CD4-positive, alpha-beta T cell treated with Interleukin-1 beta for 1 hour (primary cell): Measurements from ENCODE around the gene SLC35A3.
"Not testable (repeated sequence)": the region's sequence is repeated elsewhere in the genome, so short reads cannot be mapped to it uniquely, and the experiment has no call there.

ENCODE experiments used
- DNase-seq, 2 donors: peaks; one replicate each; pipeline ENCODE4 v3.0.0-alpha.2; 2020 to 2022

SLC35A3 gene

GRCh38 chr1:100036718-100037655 is 67.2 kb downstream of the SLC35A3 start:
- DNase-seq: no peak

DNA sequence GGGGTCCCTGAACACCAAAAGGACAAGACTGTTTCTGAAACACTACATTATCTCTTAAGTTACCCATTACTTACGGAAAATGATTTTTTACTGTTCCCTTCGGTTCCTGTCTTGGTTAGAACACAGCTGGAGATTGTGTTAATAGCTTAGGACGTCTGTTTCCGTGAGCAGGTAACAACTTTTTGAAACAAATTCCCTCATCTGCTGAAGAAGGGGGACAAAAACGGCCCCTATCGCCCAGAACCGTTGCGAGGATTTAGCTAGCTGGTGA is 67.8 kb downstream of the SLC35A3 start:
- DNase-seq: no peak

- peak; percentile 90 for DNase-seq
Measured at GRCh38 chr1:100037927-100038659, 68.3 kb downstream of the SLC35A3 start.

- peak; percentile 79 to 82 for DNase-seq
Measured at GRCh38 chr1:100038660-100039287, 69.0 kb downstream of the SLC35A3 start.

GRCh38 chr1:100039591-100039990 is 69.8 kb downstream of the SLC35A3 start:
- DNase-seq: no peak

GRCh38 chr1:100045206-100045605 is 75.4 kb downstream of the SLC35A3 start:
- DNase-seq: no peak

DNA sequence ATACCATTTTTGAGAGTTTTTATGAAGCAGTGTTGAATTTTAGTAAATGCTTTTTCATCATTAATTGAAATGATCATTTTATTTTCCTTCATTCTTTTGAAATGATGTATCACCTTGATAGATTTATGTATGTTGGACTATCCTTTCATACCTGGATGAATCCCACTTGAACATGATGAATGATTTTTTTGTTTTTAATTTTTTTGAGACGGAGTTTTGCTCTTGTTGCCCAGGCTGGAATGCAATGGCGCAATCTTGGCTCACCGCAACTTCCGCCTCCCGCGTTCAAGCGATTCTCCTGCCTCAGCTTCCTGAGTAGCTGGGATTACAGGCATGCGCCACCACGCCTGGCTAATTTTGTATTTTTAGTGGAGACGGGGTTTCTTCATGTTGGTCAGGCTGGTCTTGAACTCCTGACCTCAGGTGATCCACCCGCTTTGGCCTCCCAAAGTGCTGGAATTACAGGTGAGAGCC is 77.5 kb downstream of the SLC35A3 start:
- DNase-seq: not testable (repeated sequence)

DNA sequence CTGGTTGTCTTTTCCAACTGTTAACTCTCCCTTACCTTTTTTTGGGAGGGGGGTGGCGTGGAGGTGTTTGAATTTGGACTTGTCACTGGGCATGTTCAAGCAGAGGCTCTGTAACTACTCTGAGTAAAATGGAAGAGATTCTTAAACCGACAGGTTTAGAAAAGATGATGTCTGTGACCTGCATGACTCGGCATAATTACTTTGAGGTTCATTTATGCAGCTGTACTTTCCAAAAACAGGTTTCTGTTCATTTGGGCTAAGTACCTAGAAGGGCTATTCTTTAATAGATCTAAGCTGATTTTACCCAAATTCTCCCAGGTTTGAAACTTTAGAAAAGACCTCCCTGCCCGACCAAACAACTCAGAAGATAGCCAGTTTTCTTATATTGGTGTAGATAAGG is 80.3 kb downstream of the SLC35A3 start:
- DNase-seq: no peak

DNA sequence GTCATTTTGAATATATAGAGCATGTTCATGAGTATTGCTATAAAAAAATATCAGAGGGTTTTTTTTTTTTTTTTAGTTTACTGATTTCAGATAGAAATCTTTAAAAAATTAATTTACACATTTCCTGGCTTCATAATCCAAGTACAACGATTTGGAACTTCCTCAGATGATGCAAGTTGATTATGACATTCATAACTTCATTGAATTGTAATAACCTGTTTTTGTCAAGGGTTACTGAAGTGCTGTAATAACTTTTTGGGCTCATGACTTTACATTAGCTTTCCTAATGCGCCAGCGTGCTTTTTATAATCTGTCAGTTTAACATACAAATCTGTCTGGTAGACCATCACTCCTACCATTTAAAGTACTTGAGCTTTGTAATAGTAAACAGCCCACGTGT is 81.6 kb downstream of the SLC35A3 start:
- DNase-seq: no peak

GRCh38 chr1:100051893-100052292 is 82.1 kb downstream of the SLC35A3 start:
- DNase-seq: no peak

GRCh38 chr1:100053119-100053518 is 83.3 kb downstream of the SLC35A3 start:
- no peak for DNase-seq

DNA sequence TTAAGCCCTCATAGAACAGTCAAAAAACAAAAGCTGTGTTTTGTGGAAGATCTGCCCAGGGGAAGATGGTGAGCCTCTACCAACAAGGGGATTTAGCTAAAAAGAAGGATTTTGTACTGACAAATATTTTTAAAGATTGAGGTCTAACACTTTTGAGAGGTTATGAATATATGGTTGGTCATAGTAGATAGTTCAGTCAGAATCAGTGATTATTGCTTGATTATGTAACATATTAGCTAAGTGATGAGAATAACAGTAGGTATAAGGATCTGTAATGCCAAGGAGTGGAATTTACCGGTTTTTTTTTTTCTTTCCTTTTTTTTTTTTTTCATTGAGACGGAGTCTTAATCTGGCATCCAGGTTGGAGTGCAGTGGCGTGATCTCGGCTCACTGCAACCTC is 83.9 kb downstream of the SLC35A3 start:
- no peak for DNase-seq

DNA sequence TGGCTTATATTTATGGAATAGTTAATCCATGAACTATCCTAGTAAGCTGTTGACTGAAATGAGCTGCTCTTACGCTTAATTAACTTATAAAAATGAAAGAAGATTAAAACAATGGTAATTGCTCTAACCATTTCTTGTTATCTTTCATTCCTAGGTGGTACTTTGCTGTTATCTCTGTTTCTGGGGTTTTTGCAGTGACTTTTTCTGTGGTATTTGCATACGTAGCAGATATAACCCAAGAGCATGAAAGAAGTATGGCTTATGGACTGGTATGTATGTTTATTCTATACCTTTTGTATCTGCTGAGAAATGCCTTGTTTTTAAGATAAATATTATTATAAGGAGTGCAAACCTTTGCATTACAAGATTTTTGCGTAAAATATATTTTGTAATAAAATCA is 91.9 kb downstream of the SLC35A3 start:
- no peak for DNase-seq

DNA sequence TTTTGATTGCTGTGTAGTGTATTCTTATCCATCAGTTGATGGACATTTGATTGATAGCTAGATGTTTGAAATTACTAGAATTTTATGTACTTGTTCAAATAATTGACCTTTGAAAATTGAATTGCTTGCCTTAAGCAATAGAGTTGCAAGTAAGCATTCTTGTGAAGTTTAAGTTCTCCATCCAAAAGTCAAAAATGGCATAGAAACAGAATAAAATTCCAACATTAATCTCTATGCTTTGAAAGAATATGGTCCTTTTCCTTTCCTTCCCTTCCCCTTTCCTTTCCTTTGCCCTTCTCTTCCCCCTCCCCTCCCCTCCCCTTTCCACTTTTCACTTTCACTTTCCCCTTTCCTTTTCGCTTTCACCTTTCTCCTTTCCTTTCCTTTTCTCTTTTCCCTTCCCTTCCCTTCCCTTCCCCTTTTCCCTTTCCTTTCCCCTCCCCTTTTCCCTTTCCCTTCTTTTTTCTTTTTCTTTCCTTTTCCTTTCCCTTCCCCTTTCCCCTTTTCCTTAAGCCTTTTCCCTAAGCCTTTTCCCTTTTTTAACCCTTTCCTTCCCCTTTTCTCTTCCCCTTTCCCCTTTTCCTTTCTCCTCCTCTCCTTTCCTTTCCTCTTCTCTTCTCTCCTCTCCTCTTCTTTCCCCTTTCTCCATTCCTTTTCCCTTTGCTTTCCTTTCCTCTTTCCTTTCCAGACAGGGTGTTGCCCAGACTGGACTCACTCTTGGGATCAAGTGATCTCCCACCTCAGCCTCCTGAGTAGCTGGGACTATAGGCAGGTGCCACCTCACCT is 95.6 kb downstream of the SLC35A3 start:
- DNase-seq: no peak

DNA sequence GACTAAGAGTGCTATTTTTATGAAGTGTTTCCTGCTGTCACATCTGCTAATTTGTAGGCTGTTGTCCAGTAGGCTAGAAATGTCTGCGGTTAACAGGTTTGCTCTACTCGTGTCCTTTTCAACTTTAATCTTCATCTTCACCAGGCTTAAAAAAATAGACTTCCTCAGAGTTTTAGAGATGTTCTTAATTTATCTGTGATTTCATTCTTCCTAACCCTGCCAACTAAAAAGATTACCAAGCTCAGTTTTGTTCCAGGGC is 96.1 kb downstream of the SLC35A3 start:
- DNase-seq: no peak

DNA sequence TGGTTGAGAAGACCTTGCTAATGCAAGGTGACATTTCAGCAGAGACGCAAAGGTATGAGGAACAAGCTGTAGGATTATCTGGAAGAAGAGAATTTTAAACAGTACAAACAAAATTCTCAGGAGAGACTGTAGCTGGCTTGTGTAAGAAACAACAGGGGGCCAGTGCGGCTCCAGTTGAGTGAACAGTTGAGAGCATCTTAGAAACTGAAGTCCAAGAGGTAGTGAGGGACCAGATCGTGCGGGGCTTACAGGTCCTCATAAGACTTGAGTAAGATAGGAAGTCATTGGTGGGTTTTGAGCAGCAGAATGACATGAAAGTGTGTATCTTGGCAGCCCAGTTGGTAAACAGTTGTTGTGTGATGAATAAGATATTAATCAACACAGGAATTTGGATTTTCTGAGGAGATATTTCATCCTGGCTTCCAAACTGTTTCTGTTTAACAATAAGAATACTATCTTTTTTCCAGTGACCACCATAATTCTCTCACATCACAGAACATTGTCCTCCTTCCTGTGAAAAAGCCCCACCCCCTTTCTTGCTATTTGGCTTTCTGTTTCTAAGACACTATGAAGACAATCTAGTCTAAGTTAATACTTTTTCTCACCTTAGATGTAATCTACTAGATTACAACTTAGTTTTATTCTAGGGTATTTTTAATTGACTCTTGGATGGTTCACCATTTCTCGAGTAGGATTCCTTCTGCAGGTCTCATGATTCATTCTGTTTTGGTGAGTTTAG is 100.6 kb downstream of the SLC35A3 start:
- no peak for DNase-seq

- no peak for DNase-seq
Measured at GRCh38 chr1:100073531-100073930, 103.7 kb downstream of the SLC35A3 start.

DNA sequence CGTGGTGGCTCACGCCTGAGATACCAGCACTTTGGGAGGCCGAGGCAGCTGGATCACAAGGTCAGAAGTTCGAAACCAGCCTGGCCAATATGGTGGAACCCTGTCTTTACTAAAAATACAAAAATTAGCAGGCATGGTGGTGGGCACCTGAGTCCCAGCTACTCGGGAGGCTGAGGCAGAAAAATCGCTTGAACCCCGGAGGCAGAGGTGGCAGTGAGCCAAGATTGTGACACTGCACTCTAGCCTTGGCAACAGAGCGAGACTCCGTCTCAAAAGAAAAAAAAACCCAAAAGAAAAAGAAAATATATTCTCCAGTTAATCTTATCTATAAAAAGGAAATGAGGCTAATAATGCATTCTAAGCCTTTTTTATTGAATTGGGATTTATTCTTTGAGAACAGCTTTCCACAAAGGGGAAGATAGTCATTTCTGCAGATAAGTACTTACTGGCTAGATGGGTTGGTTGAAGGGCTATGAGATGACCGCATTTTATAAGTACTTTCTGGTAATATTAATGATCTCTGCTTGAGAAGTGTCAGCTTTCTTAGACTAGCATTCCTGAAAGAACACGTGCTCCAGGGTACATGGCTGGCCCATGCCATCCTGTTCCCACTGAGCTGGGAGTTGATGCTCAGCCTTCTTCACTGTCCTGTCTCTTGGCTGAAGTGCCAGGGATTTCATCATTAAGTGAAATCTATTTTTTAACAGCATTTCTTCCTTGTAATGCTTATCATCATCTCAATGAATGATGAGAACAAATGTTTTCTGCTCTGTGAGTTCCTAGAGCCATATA is 105.0 kb downstream of the SLC35A3 start:
- no peak for DNase-seq

DNA sequence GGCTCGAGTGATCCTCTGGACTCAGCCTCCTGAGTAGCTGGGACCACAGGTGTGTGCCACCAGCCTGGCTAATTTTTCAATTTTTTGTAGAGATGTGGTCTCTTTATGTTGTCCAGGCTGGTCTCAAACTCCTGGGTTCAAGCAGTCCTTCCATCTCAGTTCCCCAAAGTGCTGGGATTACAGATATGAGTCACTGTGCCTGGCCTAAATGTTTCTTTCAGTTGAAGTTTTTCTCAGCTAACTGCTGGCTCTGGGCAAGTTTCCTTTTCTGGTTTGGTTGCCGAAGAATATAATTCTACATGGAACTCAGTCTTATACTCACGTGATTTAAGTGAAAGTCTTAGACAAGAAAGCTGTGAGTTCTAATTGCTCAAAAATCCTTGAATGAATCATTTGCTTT is 106.0 kb downstream of the SLC35A3 start:
- DNase-seq: no peak

GRCh38 chr1:100076319-100076718 is 106.5 kb downstream of the SLC35A3 start:
- DNase-seq: no peak

GRCh38 chr1:100076744-100077143 is 106.9 kb downstream of the SLC35A3 start:
- no peak for DNase-seq

DNA sequence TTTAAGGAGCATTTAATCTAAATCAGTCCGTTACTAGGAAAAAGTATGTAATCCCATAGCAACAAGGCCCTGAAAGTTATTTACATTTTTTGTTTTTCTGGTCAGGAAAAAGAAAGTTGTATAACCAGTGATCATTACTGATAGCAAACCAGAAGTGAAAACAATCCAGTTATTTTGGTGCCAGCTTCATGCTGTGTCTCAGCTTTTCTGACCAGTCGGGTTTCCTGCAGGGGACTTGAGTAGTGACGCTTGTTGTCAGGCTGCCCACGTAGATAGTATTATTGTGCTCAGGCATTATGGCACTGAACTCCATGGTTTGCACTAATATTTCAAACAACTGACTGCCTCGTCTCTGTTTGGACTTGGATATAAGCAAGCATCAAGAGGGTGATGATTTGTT is 107.7 kb downstream of the SLC35A3 start:
- DNase-seq: no peak
